ENCODE measurements around the gene NXN. TPM values are rescaled to one million over a fixed set of nuclear protein-coding genes. Genes with fewer than 3 reads are reported as not detected.
"Not testable (repeated sequence)": the region's sequence is repeated elsewhere in the genome, so short reads cannot be mapped to it uniquely, and the experiment has no call there.

Gene NXN
- total RNA-seq, 2 donors from 2014 or later = 2.6 to 16.3 TPM

- Histone ChIP-seq H3K36me3 (peaks cover 8% of the 10 kb centered on the region), H3K27me3 (no peaks in the 10 kb centered on the region), H3K4me1 (no peaks in the 10 kb centered on the region), H3K4me3 (no peak overlapping the region), H3K27ac (no peak overlapping the region), H3K9me3 (no peaks in the 10 kb centered on the region), H3K9ac (ENCODE audit: low read depth in 2 of 2, low read length in 2 of 2) (no peak overlapping the region)
- TF ChIP-seq CTCF (IDR thresholded peaks at IDR 0.05) = no peak
- intact Hi-C loops (cut with DNase I) = no loop called here
- DNase-seq = no peak
Observed at GRCh38 chr17:773016-773415, 206.6 kb downstream of the NXN start.

DNA sequence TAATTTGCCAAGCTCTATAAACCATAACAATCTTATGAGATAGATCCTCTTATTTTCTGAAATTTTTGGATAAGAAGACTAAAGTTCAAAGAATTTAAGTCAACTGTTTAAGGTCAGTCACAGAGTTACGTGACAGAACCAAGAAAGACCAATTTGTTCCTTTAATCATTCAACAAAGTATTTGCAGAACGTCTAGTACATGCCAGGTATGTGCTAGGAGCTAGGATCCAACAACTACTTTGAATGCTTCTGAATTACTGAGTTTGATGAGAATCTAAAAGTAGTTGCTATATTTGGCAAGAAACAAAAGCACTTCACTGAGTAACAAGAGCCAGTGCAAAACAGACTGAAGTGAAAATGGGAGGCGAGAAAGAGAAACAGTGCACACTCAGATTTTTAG lies 212.5 kb downstream of the NXN start:
- DNase-seq = no peak
- no peak overlapping the region for H3K27ac ChIP-seq
- no peaks in the 10 kb centered on the region for H3K4me1 ChIP-seq
- no peak overlapping the region for H3K4me3 ChIP-seq
- peaks cover 8% of the 10 kb centered on the region for H3K36me3 ChIP-seq
- no peak overlapping the region for H3K9ac ChIP-seq (ENCODE audit: low read depth in 2 of 2, low read length in 2 of 2)
- no peaks in the 10 kb centered on the region for H3K9me3 ChIP-seq
- no peak for TF ChIP-seq CTCF (IDR thresholded peaks at IDR 0.05)
- intact Hi-C loops (cut with DNase I) = no loop called here
- no peaks in the 10 kb centered on the region for H3K27me3 ChIP-seq

- Histone ChIP-seq H3K9me3 (no peaks in the 10 kb centered on the region), H3K36me3 (no peaks in the 10 kb centered on the region), H3K4me3 (no peak overlapping the region), H3K4me1 (no peaks in the 10 kb centered on the region), H3K27ac (no peak overlapping the region), H3K9ac (ENCODE audit: low read depth in 2 of 2, low read length in 2 of 2) (no peak overlapping the region), H3K27me3 (no peaks in the 10 kb centered on the region)
- DNase-seq = no peak
- no peak for TF ChIP-seq CTCF (IDR thresholded peaks at IDR 0.05)
- intact Hi-C loops (cut with DNase I) = no loop called here
Observed at GRCh38 chr17:760371-760770, 219.2 kb downstream of the NXN start.

DNA sequence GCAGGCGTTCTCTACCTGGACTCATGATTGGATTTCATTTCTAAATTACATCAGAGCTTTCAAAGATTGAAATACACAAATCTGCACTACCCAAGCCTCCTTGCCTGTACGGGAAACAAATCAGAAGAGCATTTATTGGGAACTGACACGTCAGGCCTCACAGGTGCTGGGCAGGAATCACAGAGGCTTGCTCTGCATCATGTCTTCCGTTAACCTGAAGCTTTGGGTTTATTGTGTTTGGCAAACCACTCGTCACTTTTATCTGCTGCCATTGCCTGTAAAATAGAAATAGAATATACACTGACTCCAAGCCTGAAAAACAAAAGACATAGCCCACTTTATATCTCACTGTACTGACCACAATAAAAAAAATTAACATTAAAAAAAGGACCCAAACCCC lies 219.6 kb downstream of the NXN start:
- intact Hi-C loops (cut with DNase I) = no loop called here
- no peak overlapping the region for H3K9ac ChIP-seq (ENCODE audit: low read depth in 2 of 2, low read length in 2 of 2)
- TF ChIP-seq CTCF (IDR thresholded peaks at IDR 0.05) = no peak
- no peak overlapping the region for H3K27ac ChIP-seq
- H3K27me3 ChIP-seq = no peaks in the 10 kb centered on the region
- H3K4me1 ChIP-seq = no peaks in the 10 kb centered on the region
- no peaks in the 10 kb centered on the region for H3K9me3 ChIP-seq
- H3K4me3 ChIP-seq = no peak overlapping the region
- DNase-seq = no peak
- no peaks in the 10 kb centered on the region for H3K36me3 ChIP-seq

DNA sequence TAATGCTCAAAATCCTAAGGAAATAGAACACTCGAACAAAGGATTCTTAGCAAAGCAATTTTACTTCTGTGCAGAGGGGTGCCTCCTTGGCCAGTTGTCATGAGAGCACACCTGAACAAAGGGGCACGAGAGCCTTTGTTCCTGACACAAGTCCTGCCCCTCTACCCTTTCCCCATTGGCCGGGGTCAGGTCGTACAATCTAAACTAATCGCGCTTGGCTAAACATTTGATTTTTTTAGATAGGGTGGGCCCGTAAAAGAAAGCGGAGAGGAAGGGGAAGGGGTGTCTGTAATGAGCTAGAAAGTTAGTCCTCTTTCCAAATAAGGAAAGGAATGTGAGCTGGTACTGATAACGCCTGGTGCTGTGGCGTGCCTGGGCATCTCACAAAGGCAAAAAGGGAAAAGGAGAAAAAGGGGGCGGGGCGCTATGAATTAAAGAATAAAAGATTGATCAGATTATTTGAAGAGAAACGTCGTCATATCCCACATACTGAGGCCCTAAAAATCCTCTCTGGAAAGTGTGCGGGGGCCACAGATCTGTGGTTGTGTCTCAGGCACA lies 223.5 kb downstream of the NXN start:
- H3K9me3 ChIP-seq; H3K4me1 ChIP-seq; intact Hi-C loops (cut with DNase I); H3K9ac ChIP-seq (ENCODE audit: low read depth in 2 of 2, low read length in 2 of 2); DNase-seq; H3K36me3 ChIP-seq; H3K4me3 ChIP-seq; H3K27ac ChIP-seq; H3K27me3 ChIP-seq: not testable (repeated sequence)

DNA sequence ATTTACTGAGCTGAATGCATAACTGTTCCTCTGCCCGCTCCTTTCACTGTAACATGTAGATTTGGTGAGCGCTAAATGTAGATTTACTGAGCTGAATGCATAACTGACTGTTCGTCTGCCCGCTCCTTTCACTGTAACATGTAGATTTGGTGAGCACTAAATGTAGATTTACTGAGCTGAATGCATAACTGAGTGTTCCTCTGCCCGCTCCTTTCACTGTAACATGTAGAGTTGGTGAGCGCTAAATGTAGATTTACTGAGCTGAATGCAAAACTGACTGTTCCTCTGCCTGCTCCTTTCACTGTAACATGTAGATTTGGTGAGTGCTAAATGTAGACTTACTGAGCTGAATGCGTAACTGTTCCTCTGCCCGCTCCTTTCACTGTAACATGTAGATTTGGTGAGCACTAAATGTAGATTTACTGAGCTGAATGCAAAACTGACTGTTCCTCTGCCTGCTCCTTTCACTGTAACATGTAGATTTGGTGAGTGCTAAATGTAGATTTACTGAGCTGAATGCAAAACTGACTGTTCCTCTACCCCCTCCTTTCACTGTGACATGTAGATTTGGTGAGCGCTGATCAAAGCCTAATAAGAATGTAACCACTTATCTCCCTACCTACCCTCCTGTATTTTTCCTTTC lies 224.1 kb downstream of the NXN start:
- H3K27ac ChIP-seq; H3K9ac ChIP-seq (ENCODE audit: low read depth in 2 of 2, low read length in 2 of 2); DNase-seq; H3K27me3 ChIP-seq; H3K9me3 ChIP-seq; intact Hi-C loops (cut with DNase I); H3K4me3 ChIP-seq; H3K36me3 ChIP-seq; H3K4me1 ChIP-seq: not testable (repeated sequence)
